Measurements from ENCODE around the gene MLF1.

The MLF1 gene

GRCh38 chr3:158570999-158571702, at the start of gene MLF1:
TSS of gene MLF1 (plus strand) at chr3:158571194. CDS start at chr3:158571301, 107 bp downstream.
- H3K27me3 Mint-ChIP-seq (ENCODE audit: low read depth) = peaks cover 21% of the 10 kb centered on the region
- H3K27ac Mint-ChIP-seq = peak within 1 kb of the TSS; percentile 41 to 87 (median 87)
- TF ChIP-seq CTCF (IDR thresholded peaks at IDR 0.05; ENCODE audit: unreplicated experiment in 3 of 3) = no peak
- H3K9me3 Mint-ChIP-seq = no peaks in the 10 kb centered on the region
- H3K4me3 Mint-ChIP-seq = peak within 1 kb of the TSS; percentile 92 to 99 (median 96)
- no peaks in the 10 kb centered on the region for H3K36me3 Mint-ChIP-seq (ENCODE audit: low read depth)
- H3K4me1 Mint-ChIP-seq = peaks cover 9% of the 10 kb centered on the region

- Mint-ChIP-seq H3K9me3 (peaks cover 10% of the 10 kb centered on the region), H3K4me3 (no peak overlapping the region), H3K27me3 (ENCODE audit: low read depth) (no peaks in the 10 kb centered on the region), H3K36me3 (ENCODE audit: low read depth) (no peaks in the 10 kb centered on the region), H3K27ac (no peak overlapping the region), H3K4me1 (no peaks in the 10 kb centered on the region)
- no peak for TF ChIP-seq CTCF (IDR thresholded peaks at IDR 0.05; ENCODE audit: unreplicated experiment in 3 of 3)
Measured at GRCh38 chr3:158522221-158523136, 48.5 kb upstream of the MLF1 start.

- Mint-ChIP-seq H3K9me3 (peaks cover 5% of the 10 kb centered on the region), H3K36me3 (ENCODE audit: low read depth) (no peaks in the 10 kb centered on the region), H3K27ac (no peak overlapping the region), H3K4me3 (no peak overlapping the region), H3K4me1 (no peaks in the 10 kb centered on the region), H3K27me3 (ENCODE audit: low read depth) (no peaks in the 10 kb centered on the region)
- no peak for TF ChIP-seq CTCF (IDR thresholded peaks at IDR 0.05; ENCODE audit: unreplicated experiment in 3 of 3)
Measured at GRCh38 chr3:158528076-158528674, 42.8 kb upstream of the MLF1 start.

GRCh38 chr3:158531334-158531733, 39.7 kb upstream of the MLF1 start:
- Mint-ChIP-seq H3K4me1 (no peaks in the 10 kb centered on the region), H3K36me3 (ENCODE audit: low read depth) (no peaks in the 10 kb centered on the region), H3K4me3 (no peak overlapping the region), H3K27me3 (ENCODE audit: low read depth) (no peaks in the 10 kb centered on the region), H3K27ac (no peak overlapping the region), H3K9me3 (no peaks in the 10 kb centered on the region)
- TF ChIP-seq CTCF (IDR thresholded peaks at IDR 0.05; ENCODE audit: unreplicated experiment in 3 of 3) = no peak

- TF ChIP-seq CTCF (IDR thresholded peaks at IDR 0.05; ENCODE audit: unreplicated experiment in 3 of 3) = peak; percentile 54 to 68 (median 62)
- H3K4me3 Mint-ChIP-seq = no peak overlapping the region
- no peak overlapping the region for H3K27ac Mint-ChIP-seq
- no peaks in the 10 kb centered on the region for H3K27me3 Mint-ChIP-seq (ENCODE audit: low read depth)
- no peaks in the 10 kb centered on the region for H3K36me3 Mint-ChIP-seq (ENCODE audit: low read depth)
- no peaks in the 10 kb centered on the region for H3K9me3 Mint-ChIP-seq
- H3K4me1 Mint-ChIP-seq = no peaks in the 10 kb centered on the region
Measured at GRCh38 chr3:158532099-158532734, 38.8 kb upstream of the MLF1 start.

Measured in nephron (organoid).